Prostate gland (tissue), 2 donors: Measurements from ENCODE around the gene EFS. TPM values are rescaled to one million over a fixed set of nuclear protein-coding genes. Genes with fewer than 3 reads are reported as not detected.
A peak's percentile ranks its signal among the peaks of the same experiment; 100 is the strongest.

Experiments
- DNase-seq: peaks from one replicate; pipeline ENCODE4 v3.0.0-alpha.2; 2019; ENCODE audit warnings: low spot score
- H3K27ac ChIP-seq, 2 donors: fragments of 200-600 bp; sonication (generic); 2 replicates each; pipeline ENCODE4 v1.5.1; 2017 to 2019
- H3K27me3 ChIP-seq: fragments of 200-600 bp; sonication (generic); replicated peaks from 2 replicates; pipeline ENCODE4 v1.5.1; 2019; ENCODE audit not compliant: insufficient read depth
- H3K36me3 ChIP-seq, 2 donors: fragments of 200-600 bp; sonication (generic); 1 replicate in 1 of 2; 2 replicates in 1 of 2; pipeline versions ENCODE4 v1.5.1 to v1.8.1; 2017 to 2019
- H3K4me1 ChIP-seq: fragments of 200-600 bp; sonication (generic); replicated peaks from 2 replicates; pipeline ENCODE4 v1.5.1; 2019
- H3K4me3 ChIP-seq, 2 donors: fragments of 200-600 bp; sonication (generic); 2 replicates each; pipeline ENCODE4 v1.5.1; 2017 to 2019
- H3K9me3 ChIP-seq: fragments of 200-600 bp; sonication (generic); 2 replicates; pipeline ENCODE4 v1.5.1; 2017
- POLR2A ChIP-seq: fragments of 450-650 bp; IDR thresholded peaks from one replicate; pipeline ENCODE4 v1.6.1; 2016; ENCODE audit warnings: antibody characterized with exemption, mild to moderate bottlenecking
- POLR2AphosphoS5 ChIP-seq: sonication (generic); formaldehyde crosslinking; IDR thresholded peaks from one replicate; pipeline ENCODE4 v1.6.1; 2017; ENCODE audit warnings: antibody characterized with exemption
- WGBS: methylation state at CpG from one replicate; pipeline ENCODE4 v1.1.5; 2018; 5-methylcytosine and 5-hydroxymethylcytosine counted together
- intact Hi-C: fragments of 100-400 bp; cut with DNase I; formaldehyde crosslinking; loops from one replicate; pipeline ENCODE4 v1.14.2; 2022
- total RNA-seq, 2 donors: library from RNA; depleted of rRNA; stranded (reverse); fragments of >200 nt; gene quantifications; one replicate each; pipeline ENCODE4 v1.1.0, GENCODE V29; 2016
- TF ChIP-seq, protein P1 (sequence below), 4 experiments: fragments of 200-600 bp in 2 of 4; fragments of 450-650 bp in 2 of 4; sonication (generic) in 2 of 4; IDR thresholded peaks; 1 replicate in 3 of 4; 2 replicates in 1 of 4; pipeline ENCODE4 v1.5.1; 2016 to 2019; ENCODE audit warnings: antibody characterized with exemption in 4 of 4, mild to moderate bottlenecking in 2 of 4, moderate library complexity in 2 of 4

The EFS gene
- total RNA-seq, 2 donors from 2014 or later: 26.5 to 53.2 TPM

DNA sequence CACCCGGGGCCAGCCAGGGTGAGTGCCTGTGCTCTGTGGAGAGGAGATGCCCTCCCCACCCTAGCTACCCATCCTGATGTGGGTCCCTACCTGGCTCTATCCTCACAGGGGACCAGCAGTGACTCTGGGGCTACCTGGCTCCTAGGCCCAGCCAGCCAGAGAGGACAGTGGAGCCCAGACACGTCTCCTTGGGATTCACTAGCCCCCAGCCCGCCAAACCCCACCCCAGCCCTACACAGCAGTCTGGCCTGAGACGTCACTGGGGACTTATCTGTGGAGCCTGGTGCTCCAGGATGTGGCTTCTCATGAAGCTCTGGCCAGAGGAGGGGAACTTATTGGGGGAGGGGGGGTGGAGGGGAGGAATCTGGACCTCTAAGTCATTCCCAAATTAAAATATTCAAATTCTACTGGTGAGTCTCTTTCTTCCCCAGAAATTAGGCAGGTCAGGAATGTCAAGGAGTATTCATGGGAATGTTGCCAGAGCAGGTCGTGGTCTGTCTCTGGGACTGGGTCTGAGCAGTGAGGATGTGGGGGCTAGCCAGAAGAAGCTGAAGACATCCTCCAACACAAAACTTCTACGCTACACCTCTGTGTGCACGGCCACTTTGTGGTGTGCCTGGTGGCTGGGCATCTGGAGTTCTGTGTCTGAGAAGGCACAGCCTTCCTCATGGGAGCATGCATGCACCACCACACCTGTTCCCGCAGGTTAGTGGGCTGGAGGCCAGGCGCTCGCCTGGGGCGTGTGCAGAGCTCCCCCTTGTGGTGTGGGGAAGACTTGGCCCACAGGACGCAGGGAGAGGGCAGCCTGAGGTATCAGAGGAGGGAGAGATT lies 14.6 kb upstream of the EFS start:
- DNase-seq: peak; percentile 83
- no peak for TF ChIP-seq POLR2A
- peak; percentile 88 for TF ChIP-seq POLR2AphosphoS5
- TF ChIP-seq, protein P1, sequence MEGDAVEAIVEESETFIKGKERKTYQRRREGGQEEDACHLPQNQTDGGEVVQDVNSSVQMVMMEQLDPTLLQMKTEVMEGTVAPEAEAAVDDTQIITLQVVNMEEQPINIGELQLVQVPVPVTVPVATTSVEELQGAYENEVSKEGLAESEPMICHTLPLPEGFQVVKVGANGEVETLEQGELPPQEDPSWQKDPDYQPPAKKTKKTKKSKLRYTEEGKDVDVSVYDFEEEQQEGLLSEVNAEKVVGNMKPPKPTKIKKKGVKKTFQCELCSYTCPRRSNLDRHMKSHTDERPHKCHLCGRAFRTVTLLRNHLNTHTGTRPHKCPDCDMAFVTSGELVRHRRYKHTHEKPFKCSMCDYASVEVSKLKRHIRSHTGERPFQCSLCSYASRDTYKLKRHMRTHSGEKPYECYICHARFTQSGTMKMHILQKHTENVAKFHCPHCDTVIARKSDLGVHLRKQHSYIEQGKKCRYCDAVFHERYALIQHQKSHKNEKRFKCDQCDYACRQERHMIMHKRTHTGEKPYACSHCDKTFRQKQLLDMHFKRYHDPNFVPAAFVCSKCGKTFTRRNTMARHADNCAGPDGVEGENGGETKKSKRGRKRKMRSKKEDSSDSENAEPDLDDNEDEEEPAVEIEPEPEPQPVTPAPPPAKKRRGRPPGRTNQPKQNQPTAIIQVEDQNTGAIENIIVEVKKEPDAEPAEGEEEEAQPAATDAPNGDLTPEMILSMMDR (IDR thresholded peaks at IDR 0.05): peak; percentile 85 to 98 (median 96)
- no peak overlapping the region for H3K4me3 ChIP-seq
- no peaks in the 10 kb centered on the region for H3K4me1 ChIP-seq
- 34% methylated on average over 12 of the region's 12 CpGs for WGBS
- intact Hi-C loops: loop anchor here (1.0 to 5.0 kb wide), 2 partner anchors 51 to 117 kb away; no protein-coding TSS in a partner anchor
- no peak overlapping the region for H3K27ac ChIP-seq
- H3K36me3 ChIP-seq: no peaks in the 10 kb centered on the region
- no peaks in the 10 kb centered on the region for H3K27me3 ChIP-seq
- H3K9me3 ChIP-seq: no peaks in the 10 kb centered on the region

DNA sequence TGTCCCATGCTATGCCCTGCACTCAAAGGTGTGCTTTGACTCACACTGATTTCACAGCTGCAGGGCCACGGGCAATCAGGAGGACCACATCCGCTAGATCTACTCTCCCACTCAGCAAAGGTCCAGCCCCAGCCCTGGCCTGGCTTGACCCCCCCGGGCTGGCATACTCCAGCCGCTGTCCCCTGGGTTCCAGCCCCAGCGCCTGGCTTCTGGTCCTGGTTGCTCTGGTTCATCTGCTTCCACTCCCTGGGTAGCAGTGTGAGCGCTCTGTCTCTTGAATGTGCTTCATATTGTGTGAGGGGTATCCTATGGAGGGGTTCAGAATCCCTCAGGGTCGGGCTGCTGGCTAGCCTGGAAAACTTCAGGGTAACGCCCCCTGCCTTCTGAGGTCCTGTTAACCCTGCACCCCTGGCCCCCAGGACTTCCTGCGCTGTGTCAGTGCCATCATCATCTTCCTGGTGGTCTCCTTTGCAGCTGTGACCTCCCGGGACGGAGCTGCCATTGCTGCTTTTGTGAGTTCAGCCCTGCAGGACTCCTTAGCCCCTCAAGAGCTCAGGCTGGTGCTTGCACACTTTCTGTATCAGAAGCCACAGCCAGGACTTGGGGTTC lies 13.7 kb upstream of the EFS start:
- no peak for DNase-seq
- intact Hi-C loops: no loop called here
- no peaks in the 10 kb centered on the region for H3K4me1 ChIP-seq
- TF ChIP-seq, protein P1 (IDR thresholded peaks at IDR 0.05): no peak
- TF ChIP-seq POLR2A: no peak
- no peak for TF ChIP-seq POLR2AphosphoS5
- H3K4me3 ChIP-seq: no peak overlapping the region
- H3K36me3 ChIP-seq: no peaks in the 10 kb centered on the region
- WGBS: 88% methylated on average over 11 of the region's 11 CpGs
- H3K9me3 ChIP-seq: no peaks in the 10 kb centered on the region
- H3K27ac ChIP-seq: no peak overlapping the region
- no peaks in the 10 kb centered on the region for H3K27me3 ChIP-seq

DNA sequence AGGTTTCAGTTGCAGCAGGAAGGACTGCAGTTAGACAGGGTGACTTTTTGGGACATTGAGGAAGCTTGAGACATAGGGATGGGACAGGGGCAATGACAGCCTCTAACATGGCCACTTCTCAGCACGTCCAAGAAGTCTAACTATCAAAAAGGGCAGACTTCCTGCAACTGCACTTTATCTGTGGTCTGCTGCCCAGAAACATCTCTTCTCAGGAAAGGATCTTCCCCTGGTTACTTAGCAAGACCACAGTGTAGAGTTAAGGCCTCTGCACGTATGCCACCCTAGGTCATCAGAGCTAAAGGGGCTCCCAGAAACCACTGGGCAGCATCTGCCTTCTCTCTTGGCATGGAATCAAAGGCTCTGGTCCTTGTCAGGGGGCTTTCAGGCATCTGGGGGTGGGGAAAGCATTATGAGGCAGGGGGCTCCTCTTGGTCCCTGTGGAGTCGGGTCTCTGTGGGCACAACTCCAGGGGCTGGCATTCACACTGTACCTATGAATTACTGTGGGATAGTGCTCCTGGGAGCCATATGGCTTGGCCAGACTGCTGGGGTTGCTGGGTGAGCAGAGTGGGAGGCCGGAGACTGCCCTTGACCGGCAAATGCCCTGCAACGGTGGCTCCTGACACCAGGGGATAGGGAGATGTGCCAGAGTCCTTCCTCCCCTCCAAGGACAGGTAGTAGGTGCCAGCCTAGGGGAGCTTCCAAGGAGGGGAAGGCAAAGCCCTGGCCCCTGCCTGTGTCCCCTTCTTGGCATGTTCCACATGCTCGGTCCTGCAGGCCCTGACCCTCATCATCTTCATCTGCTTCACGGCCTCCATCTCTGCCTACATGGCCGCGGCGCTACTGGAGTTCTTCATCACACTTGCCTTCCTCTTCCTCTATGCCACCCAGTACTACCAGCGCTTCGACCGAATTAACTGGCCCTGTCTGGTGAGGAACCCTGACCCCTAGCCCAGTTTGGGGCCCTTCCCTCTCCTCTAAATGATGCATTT lies 12.9 kb upstream of the EFS start:
- DNase-seq: no peak
- Histone ChIP-seq H3K27ac (no peak overlapping the region), H3K27me3 (no peaks in the 10 kb centered on the region), H3K36me3 (no peaks in the 10 kb centered on the region), H3K4me1 (no peaks in the 10 kb centered on the region), H3K9me3 (no peaks in the 10 kb centered on the region), H3K4me3 (no peak overlapping the region)
- intact Hi-C loops: no loop called here
- 91% methylated on average over 14 of the region's 14 CpGs for WGBS
- TF ChIP-seq POLR2A (no peak), POLR2AphosphoS5 (no peak)
- TF ChIP-seq, protein P1 (IDR thresholded peaks at IDR 0.05): no peak

DNA sequence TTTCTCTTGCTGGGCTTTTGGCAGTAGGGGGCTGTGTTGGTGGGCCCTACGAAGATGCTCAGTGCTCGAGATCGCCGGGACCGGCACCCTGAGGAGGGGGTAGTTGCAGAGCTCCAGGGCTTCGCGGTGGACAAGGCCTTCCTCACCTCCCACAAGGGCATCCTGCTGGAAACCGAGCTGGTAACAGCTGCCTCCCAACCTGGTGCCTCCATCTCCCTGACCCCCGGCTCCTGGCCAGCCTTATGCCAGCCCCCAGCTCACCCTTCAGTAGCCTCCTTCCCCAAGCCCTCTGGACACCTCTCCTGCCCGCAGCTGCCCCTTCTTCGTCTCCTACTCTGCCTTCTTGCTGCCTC lies 12.2 kb upstream of the EFS start:
- H3K9me3 ChIP-seq: no peaks in the 10 kb centered on the region
- H3K27ac ChIP-seq: no peak overlapping the region
- H3K36me3 ChIP-seq: no peaks in the 10 kb centered on the region
- no peaks in the 10 kb centered on the region for H3K4me1 ChIP-seq
- 39% methylated on average over 11 of the region's 11 CpGs for WGBS
- intact Hi-C loops: no loop called here
- no peak overlapping the region for H3K4me3 ChIP-seq
- no peak for DNase-seq
- no peak for TF ChIP-seq POLR2AphosphoS5
- TF ChIP-seq POLR2A: no peak
- TF ChIP-seq, protein P1 (IDR thresholded peaks at IDR 0.05): no peak
- H3K27me3 ChIP-seq: no peaks in the 10 kb centered on the region
